Neural cell (in vitro differentiated cells): ENCODE data around the gene PKN1.

ENCODE experiments used
- CTCF ChIP-seq: fragments of 450-650 bp; IDR thresholded peaks from 2 replicates; pipeline ENCODE4 v1.5.1; 2014; ENCODE audit warnings: antibody characterized with exemption, mild to moderate bottlenecking, moderate library complexity; ENCODE audit not compliant: poor library complexity, severe bottlenecking
- EP300 ChIP-seq: fragments of 450-650 bp; conservative IDR thresholded peaks from 2 replicates; pipeline ENCODE4 v1.6.1; 2014; ENCODE audit warnings: antibody characterized with exemption, mild to moderate bottlenecking, moderate library complexity; ENCODE audit not compliant: poor library complexity, severe bottlenecking
- EZH2 ChIP-seq: fragments of 200-600, 300-800 bp; shearing (Covaris generic), sonication (generic); IDR thresholded peaks from 2 replicates; pipeline ENCODE4 v1.6.1; 2014; ENCODE audit warnings: antibody characterized with exemption, low read length, borderline replicate concordance, mild to moderate bottlenecking; ENCODE audit not compliant: insufficient read depth, poor library complexity, severe bottlenecking
- RAD21 ChIP-seq: fragments of 450-650 bp; conservative IDR thresholded peaks from 2 replicates; pipeline ENCODE4 v1.6.1; 2014; ENCODE audit warnings: antibody characterized with exemption, mild to moderate bottlenecking, moderate library complexity

GRCh38 chr19:14507704-14508542 is 74.8 kb downstream of the PKN1 start:
- TF ChIP-seq CTCF, result no peak
- no peak for TF ChIP-seq EP300
- no peak for TF ChIP-seq EZH2
- TF ChIP-seq RAD21, result no peak
